Cerebellar nuclear complex (tissue), 1 donor: ENCODE data around the gene RHOU.

Source experiments
- DNase-seq, 2 experiments: peaks; one replicate each; lab custom pipeline; 2025; lab: John Stamatoyannopoulos, UW

RHOU gene

DNA sequence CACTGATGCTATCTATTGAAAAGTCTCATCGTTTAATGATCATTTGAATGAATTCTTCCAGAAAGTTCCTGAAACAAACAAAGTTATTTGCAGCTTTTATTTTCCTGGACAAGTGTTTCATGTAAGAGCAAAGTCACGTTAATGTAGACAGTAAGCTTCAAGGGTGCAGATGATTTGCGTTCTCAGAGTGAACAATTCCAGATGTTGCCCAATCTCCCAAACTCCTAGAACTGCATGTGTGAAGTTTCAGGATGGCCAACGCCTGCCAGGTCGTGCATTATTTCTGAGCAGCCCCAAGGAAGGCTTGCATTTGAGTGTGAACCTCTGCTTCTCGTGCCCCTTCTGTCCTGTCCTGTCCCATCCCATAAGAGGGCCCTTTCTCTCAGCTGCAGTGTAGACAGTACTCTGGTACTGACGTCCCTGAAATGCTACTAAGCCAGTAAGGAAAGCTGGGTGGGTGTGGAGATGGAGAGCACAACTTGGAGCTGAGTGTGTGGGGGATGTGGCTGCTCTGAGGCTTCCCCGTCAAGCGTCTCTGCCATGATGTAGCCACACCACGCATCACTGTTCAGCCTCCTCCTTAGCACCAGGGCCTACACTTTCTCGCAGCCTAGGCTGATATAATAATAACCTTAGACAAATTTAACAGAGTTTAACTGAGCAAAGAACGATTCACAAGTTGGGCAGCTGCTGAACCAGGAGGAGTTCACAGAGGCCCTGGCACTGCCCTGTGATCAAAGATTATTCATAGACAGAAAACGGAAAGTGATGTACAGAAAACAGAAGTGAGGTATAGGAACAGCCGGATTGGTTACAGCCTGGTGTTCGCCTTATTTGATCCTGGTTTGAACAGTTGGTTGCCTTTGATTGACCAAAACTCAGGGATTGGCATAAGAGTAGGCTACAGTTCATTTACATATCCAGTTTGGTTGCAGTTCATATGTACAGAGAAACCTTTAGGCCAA, 50.4 kb downstream of the RHOU start:
- no peak for DNase-seq

DNA sequence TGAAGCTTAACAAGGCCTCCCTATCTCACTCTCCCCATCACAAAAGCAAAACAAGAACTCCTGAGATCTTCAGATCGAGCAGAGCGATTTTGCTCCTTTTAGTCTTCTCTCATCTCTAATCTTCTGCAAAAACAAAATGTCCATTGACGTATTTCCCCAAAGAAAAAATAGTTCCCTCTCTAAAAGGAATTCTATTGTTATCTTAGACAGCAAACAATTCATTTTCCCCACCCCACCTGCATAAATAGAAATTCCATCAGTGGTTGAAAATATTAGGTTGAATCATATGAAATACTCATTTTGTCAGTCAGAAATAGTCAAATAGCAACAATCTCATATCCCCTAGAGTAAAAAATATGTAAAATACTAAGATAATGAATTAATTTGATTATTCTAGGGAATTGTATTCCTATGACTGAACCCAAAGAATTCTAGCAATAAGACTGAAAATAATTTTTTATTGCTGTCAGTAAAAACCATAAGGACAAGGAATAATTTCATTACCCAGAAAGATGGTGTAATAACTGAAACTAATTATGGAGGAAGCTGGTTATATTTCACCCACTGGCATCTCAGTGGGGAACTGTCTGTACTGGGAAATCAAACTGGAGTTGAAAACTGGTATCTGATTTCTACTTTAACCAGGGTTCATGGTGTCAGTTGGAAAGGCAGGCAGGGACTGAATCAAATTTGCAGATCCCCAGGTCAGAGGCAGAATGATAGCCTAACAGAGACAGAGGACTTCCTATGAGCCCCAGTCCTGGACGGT, 51.3 kb downstream of the RHOU start:
- DNase-seq, result no peak

- DNase-seq, result no peak
Measured at GRCh38 chr1:228791791-228792190, 56.5 kb downstream of the RHOU start.

DNA sequence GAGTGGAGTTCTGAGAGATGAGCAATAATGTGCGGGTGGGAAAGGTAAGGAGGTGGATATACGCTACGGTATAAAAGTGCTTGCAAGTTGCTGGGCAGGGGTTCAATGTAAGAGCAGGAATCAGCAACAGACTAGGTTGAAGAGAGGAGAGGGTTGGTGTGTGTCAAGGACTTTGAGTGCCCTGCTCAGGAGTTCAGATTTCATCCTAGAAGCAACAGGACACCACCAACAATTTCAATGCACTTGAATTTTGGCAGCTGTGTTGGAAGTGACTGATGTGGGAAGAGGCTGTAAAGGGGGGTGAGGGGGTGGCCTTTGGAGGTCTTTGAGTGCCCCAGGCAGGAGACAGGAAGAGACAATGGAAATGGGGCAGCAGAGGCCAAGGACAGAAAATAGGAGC, 57.3 kb downstream of the RHOU start:
- no peak for DNase-seq

DNA sequence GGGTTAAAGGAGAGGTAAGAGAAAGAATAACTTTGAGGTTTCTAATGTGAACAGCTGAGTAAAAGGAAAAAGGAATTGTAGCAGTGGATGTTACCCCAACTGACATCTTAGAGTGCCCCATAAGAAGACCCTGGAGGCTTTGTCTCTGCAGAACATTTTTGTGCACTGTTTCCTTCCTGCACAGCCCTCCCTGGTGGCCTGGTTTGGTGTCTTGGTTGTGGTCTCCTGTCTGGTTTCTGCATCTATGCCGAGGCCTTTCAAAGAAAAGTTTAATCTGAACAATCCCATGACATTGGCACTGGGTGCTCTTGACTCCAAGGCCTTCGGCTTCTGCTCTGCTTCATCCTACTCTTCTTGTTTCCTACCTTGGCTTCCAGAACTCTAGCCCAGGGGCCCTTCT, 57.8 kb downstream of the RHOU start:
- no peak for DNase-seq

GRCh38 chr1:228794173-228794572, 58.9 kb downstream of the RHOU start:
- no peak for DNase-seq

GRCh38 chr1:228794810-228795209, 59.5 kb downstream of the RHOU start:
- no peak for DNase-seq

DNA sequence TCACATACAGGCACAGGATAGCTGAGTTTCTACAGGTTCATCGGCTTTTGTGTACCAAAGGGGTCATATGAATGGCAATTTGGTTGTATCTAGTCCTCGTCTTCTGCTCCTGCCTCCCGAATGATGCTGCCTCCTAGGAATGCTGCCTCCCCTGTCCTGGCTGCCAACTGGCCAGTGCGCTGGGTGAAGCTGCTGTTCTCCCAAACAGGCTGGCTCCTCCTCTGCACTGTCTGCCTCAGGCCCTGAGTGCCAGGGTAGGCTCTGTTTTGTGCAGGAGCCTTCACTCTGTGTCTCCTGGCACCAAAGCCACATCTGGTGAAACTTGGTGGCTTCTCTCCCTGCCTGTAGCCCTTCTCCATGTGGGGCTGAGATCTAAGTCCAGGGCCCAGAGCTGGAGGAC, 60.3 kb downstream of the RHOU start:
- DNase-seq, result no peak
